Measurements from ENCODE around the gene PLPP1.

DNA sequence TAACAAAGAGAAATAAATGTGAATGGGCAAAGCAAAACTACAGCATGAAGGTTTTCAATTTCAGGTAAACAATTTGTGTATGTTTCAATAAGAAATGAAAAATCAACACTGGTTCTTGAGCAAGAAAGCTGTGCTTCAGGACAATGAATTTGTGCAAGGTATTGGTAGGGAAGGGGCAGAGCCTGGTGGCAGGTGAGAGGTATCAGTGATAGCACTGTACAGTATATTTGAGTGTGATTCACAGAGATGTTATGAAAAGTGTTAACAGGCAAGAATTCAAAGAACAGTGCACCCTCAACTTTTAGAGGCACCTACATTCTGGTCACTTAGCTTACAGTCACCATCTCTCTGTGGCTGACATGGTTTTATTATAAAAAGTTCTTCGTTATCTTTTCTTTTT is 25.7 kb downstream of the PLPP1 start:
- no peak for TF ChIP-seq POLR2AphosphoS5 (IDR thresholded peaks at IDR 0.05; ENCODE audit: low read depth)
- no peak for TF ChIP-seq EZH2 (IDR thresholded peaks at IDR 0.05; ENCODE audit: low read depth, unreplicated experiment)
- TF ChIP-seq, protein P1, sequence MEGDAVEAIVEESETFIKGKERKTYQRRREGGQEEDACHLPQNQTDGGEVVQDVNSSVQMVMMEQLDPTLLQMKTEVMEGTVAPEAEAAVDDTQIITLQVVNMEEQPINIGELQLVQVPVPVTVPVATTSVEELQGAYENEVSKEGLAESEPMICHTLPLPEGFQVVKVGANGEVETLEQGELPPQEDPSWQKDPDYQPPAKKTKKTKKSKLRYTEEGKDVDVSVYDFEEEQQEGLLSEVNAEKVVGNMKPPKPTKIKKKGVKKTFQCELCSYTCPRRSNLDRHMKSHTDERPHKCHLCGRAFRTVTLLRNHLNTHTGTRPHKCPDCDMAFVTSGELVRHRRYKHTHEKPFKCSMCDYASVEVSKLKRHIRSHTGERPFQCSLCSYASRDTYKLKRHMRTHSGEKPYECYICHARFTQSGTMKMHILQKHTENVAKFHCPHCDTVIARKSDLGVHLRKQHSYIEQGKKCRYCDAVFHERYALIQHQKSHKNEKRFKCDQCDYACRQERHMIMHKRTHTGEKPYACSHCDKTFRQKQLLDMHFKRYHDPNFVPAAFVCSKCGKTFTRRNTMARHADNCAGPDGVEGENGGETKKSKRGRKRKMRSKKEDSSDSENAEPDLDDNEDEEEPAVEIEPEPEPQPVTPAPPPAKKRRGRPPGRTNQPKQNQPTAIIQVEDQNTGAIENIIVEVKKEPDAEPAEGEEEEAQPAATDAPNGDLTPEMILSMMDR (conservative IDR thresholded peaks at IDR 0.05; ENCODE audit: low read depth in 2 of 2) = no peak
- TF ChIP-seq, protein P2, sequence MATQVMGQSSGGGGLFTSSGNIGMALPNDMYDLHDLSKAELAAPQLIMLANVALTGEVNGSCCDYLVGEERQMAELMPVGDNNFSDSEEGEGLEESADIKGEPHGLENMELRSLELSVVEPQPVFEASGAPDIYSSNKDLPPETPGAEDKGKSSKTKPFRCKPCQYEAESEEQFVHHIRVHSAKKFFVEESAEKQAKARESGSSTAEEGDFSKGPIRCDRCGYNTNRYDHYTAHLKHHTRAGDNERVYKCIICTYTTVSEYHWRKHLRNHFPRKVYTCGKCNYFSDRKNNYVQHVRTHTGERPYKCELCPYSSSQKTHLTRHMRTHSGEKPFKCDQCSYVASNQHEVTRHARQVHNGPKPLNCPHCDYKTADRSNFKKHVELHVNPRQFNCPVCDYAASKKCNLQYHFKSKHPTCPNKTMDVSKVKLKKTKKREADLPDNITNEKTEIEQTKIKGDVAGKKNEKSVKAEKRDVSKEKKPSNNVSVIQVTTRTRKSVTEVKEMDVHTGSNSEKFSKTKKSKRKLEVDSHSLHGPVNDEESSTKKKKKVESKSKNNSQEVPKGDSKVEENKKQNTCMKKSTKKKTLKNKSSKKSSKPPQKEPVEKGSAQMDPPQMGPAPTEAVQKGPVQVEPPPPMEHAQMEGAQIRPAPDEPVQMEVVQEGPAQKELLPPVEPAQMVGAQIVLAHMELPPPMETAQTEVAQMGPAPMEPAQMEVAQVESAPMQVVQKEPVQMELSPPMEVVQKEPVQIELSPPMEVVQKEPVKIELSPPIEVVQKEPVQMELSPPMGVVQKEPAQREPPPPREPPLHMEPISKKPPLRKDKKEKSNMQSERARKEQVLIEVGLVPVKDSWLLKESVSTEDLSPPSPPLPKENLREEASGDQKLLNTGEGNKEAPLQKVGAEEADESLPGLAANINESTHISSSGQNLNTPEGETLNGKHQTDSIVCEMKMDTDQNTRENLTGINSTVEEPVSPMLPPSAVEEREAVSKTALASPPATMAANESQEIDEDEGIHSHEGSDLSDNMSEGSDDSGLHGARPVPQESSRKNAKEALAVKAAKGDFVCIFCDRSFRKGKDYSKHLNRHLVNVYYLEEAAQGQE (IDR thresholded peaks at IDR 0.05; ENCODE audit: unreplicated experiment) = no peak
- TF ChIP-seq ZNF114 (CRISPR knock-in tag; IDR thresholded peaks at IDR 0.05) = no peak
- no peak for TF ChIP-seq JUNB (IDR thresholded peaks at IDR 0.05; ENCODE audit: unreplicated experiment)
- TF ChIP-seq CREB1 (CRISPR knock-in tag; IDR thresholded peaks at IDR 0.05; ENCODE audit: low read depth) = no peak
- TF ChIP-seq, protein P3, sequence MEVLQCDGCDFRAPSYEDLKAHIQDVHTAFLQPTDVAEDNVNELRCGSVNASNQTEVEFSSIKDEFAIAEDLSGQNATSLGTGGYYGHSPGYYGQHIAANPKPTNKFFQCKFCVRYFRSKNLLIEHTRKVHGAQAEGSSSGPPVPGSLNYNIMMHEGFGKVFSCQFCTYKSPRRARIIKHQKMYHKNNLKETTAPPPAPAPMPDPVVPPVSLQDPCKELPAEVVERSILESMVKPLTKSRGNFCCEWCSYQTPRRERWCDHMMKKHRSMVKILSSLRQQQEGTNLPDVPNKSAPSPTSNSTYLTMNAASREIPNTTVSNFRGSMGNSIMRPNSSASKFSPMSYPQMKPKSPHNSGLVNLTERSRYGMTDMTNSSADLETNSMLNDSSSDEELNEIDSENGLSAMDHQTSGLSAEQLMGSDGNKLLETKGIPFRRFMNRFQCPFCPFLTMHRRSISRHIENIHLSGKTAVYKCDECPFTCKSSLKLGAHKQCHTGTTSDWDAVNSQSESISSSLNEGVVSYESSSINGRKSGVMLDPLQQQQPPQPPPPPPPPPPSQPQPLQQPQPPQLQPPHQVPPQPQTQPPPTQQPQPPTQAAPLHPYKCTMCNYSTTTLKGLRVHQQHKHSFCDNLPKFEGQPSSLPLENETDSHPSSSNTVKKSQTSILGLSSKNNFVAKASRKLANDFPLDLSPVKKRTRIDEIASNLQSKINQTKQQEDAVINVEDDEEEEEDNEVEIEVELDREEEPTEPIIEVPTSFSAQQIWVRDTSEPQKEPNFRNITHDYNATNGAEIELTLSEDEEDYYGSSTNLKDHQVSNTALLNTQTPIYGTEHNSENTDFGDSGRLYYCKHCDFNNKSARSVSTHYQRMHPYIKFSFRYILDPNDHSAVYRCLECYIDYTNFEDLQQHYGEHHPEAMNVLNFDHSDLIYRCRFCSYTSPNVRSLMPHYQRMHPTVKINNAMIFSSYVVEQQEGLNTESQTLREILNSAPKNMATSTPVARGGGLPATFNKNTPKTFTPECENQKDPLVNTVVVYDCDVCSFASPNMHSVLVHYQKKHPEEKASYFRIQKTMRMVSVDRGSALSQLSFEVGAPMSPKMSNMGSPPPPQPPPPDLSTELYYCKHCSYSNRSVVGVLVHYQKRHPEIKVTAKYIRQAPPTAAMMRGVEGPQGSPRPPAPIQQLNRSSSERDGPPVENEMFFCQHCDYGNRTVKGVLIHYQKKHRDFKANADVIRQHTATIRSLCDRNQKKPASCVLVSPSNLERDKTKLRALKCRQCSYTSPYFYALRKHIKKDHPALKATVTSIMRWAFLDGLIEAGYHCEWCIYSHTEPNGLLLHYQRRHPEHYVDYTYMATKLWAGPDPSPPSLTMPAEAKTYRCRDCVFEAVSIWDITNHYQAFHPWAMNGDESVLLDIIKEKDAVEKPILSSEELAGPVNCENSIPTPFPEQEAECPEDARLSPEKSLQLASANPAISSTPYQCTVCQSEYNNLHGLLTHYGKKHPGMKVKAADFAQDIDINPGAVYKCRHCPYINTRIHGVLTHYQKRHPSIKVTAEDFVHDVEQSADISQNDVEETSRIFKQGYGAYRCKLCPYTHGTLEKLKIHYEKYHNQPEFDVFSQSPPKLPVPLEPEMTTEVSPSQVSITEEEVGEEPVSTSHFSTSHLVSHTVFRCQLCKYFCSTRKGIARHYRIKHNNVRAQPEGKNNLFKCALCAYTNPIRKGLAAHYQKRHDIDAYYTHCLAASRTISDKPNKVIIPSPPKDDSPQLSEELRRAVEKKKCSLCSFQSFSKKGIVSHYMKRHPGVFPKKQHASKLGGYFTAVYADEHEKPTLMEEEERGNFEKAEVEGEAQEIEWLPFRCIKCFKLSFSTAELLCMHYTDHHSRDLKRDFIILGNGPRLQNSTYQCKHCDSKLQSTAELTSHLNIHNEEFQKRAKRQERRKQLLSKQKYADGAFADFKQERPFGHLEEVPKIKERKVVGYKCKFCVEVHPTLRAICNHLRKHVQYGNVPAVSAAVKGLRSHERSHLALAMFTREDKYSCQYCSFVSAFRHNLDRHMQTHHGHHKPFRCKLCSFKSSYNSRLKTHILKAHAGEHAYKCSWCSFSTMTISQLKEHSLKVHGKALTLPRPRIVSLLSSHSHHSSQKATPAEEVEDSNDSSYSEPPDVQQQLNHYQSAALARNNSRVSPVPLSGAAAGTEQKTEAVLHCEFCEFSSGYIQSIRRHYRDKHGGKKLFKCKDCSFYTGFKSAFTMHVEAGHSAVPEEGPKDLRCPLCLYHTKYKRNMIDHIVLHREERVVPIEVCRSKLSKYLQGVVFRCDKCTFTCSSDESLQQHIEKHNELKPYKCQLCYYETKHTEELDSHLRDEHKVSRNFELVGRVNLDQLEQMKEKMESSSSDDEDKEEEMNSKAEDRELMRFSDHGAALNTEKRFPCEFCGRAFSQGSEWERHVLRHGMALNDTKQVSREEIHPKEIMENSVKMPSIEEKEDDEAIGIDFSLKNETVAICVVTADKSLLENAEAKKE (CRISPR knock-in tag; IDR thresholded peaks at IDR 0.05) = no peak
- no peak for TF ChIP-seq STAT1 (IDR thresholded peaks at IDR 0.05; ENCODE audit: unreplicated experiment)
- no peak for TF ChIP-seq EZH2phosphoT487 (IDR thresholded peaks at IDR 0.05; ENCODE audit: unreplicated experiment)
- TF ChIP-seq, protein P4, sequence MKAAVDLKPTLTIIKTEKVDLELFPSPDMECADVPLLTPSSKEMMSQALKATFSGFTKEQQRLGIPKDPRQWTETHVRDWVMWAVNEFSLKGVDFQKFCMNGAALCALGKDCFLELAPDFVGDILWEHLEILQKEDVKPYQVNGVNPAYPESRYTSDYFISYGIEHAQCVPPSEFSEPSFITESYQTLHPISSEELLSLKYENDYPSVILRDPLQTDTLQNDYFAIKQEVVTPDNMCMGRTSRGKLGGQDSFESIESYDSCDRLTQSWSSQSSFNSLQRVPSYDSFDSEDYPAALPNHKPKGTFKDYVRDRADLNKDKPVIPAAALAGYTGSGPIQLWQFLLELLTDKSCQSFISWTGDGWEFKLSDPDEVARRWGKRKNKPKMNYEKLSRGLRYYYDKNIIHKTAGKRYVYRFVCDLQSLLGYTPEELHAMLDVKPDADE (IDR thresholded peaks at IDR 0.05) = no peak
- TF ChIP-seq ZNF331 (CRISPR knock-in tag; IDR thresholded peaks at IDR 0.05; ENCODE audit: low read depth) = no peak
- TF ChIP-seq NANOG (IDR thresholded peaks at IDR 0.05; ENCODE audit: borderline replicate concordance) = no peak
